ENCODE results near the gene ETV6. TPM values are rescaled to one million over a fixed set of nuclear protein-coding genes. Genes with fewer than 3 reads are reported as not detected.

The ETV6 gene
- total RNA-seq, 1 donor from 2014 or later, result 16.9 TPM

DNA sequence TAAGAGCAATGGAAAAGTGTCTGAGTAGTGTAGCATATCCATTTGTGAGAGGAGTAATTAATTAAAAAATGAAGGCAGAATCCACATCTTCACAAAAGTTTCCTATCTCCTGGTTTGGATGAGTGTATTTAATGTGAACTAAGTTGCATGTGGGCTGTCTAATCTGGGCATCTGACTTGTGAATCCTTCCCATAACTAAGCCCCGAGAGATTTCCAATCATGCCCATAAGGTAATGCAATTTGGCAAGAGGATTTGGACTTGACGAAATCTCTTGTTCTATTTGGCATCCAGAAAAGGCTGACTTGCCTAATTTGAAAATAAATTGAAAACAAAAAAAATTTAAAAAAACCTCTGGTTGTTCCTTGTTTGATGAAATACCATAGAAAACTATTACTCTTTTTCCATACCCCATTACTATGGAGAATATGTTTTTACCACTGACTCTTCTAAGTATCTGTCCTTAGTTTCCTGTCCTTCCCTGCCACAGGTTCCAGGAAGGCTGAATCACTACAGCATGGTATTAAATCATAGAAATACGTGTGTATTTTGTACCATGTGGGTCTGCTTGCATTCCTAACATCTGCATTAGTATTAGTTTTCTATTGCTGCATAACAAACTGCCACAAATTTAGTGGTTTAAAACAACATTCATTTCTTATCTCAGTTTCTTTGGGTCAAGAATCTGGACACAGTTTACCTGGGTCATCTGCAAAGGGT, 48.4 kb downstream of the ETV6 start:
- DNase-seq, result no peak
- no peaks in the 10 kb centered on the region for H3K36me3 ChIP-seq
- TF ChIP-seq, protein P1, sequence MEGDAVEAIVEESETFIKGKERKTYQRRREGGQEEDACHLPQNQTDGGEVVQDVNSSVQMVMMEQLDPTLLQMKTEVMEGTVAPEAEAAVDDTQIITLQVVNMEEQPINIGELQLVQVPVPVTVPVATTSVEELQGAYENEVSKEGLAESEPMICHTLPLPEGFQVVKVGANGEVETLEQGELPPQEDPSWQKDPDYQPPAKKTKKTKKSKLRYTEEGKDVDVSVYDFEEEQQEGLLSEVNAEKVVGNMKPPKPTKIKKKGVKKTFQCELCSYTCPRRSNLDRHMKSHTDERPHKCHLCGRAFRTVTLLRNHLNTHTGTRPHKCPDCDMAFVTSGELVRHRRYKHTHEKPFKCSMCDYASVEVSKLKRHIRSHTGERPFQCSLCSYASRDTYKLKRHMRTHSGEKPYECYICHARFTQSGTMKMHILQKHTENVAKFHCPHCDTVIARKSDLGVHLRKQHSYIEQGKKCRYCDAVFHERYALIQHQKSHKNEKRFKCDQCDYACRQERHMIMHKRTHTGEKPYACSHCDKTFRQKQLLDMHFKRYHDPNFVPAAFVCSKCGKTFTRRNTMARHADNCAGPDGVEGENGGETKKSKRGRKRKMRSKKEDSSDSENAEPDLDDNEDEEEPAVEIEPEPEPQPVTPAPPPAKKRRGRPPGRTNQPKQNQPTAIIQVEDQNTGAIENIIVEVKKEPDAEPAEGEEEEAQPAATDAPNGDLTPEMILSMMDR (IDR thresholded peaks at IDR 0.05; ENCODE audit: borderline replicate concordance), result no peak
- no peaks in the 10 kb centered on the region for H3K27me3 ChIP-seq (ENCODE audit: low read depth)
- no peak overlapping the region for H3K4me3 ChIP-seq
- intact Hi-C loops (cut with micrococcal nuclease), result no loop called here
- H3K4me1 ChIP-seq, result peaks cover 51% of the 10 kb centered on the region
- H3K27ac ChIP-seq (replicated peaks), result no peak overlapping the region
- no peaks in the 10 kb centered on the region for H3K9me3 ChIP-seq (replicated peaks)

DNA sequence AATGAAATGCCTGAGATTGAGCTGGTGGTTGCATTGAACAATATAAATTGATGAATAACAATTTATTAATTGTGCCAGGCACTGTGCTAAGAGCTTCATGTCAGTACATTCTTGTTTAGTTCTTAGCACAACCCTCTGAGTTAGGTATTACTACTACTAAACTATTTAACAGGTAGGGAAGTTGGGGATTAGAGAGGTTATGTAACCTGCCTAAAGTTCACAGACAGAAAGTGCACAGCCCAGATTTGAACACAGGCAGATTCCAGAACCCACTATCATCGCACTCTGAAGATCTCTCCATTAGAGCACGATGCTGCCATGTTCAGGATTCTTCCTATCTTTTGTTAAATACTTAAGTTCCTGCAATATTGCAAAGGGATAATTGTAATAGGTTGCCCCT, 49.3 kb downstream of the ETV6 start:
- no peak overlapping the region for H3K4me3 ChIP-seq
- H3K4me1 ChIP-seq, result peaks cover 43% of the 10 kb centered on the region
- no peak for DNase-seq
- H3K27ac ChIP-seq (replicated peaks), result no peak overlapping the region
- no peaks in the 10 kb centered on the region for H3K27me3 ChIP-seq (ENCODE audit: low read depth)
- no peaks in the 10 kb centered on the region for H3K36me3 ChIP-seq
- TF ChIP-seq, protein P1 (IDR thresholded peaks at IDR 0.05; ENCODE audit: borderline replicate concordance), result no peak
- intact Hi-C loops (cut with micrococcal nuclease), result no loop called here
- no peaks in the 10 kb centered on the region for H3K9me3 ChIP-seq (replicated peaks)

DNA sequence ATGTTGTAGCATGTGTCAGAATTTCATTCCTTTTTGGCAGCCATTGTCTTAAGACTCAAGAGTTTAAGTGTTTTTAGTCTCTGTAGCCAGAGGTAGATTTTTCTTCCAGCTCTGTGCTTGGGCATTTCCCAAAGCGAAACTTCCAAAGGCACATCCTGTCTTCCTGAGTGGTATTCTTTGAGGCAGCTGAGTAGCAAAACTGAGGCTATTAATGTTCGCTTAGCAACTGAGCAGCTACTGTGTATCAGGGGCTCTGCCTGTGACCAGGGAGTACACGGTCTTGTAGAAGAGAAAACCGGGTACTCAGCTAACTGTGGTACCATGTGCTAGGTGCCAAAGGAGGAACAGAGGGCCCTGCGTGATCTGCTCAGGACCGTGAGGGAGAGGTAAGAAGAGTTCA, 52.0 kb downstream of the ETV6 start:
- Histone ChIP-seq H3K27me3 (ENCODE audit: low read depth) (no peaks in the 10 kb centered on the region), H3K36me3 (no peaks in the 10 kb centered on the region), H3K9me3 (replicated peaks) (no peaks in the 10 kb centered on the region), H3K4me1 (peaks cover 62% of the 10 kb centered on the region), H3K4me3 (no peak overlapping the region), H3K27ac (replicated peaks) (no peak overlapping the region)
- TF ChIP-seq, protein P1 (IDR thresholded peaks at IDR 0.05; ENCODE audit: borderline replicate concordance), result no peak
- intact Hi-C loops (cut with micrococcal nuclease), result no loop called here
- no peak for DNase-seq

DNA sequence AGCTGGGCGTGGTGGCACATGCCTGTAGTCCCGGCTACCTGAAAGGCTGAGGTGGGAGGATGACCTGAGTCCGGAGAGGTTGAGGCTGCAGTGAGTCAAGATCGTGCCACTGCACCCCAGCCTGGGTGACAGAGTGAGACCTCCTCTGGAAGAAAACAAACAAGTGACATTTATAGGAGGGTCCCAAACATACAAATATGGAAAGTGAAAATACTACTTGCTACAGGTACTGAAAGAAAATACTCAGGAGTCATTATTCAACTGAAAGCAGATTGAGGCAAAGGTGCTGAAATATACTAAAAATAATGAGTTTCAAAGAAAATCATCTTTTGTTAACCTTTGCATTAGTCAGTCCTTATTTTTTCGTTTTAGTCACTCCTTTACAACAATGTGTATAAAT, 53.5 kb downstream of the ETV6 start:
- H3K27me3 ChIP-seq (ENCODE audit: low read depth), result no peaks in the 10 kb centered on the region
- no peaks in the 10 kb centered on the region for H3K36me3 ChIP-seq
- H3K27ac ChIP-seq (replicated peaks), result no peak overlapping the region
- H3K4me1 ChIP-seq, result peaks cover 66% of the 10 kb centered on the region
- TF ChIP-seq, protein P1 (IDR thresholded peaks at IDR 0.05; ENCODE audit: borderline replicate concordance), result no peak
- DNase-seq, result no peak
- H3K9me3 ChIP-seq (replicated peaks), result no peaks in the 10 kb centered on the region
- H3K4me3 ChIP-seq, result no peak overlapping the region
- intact Hi-C loops (cut with micrococcal nuclease), result no loop called here

DNA sequence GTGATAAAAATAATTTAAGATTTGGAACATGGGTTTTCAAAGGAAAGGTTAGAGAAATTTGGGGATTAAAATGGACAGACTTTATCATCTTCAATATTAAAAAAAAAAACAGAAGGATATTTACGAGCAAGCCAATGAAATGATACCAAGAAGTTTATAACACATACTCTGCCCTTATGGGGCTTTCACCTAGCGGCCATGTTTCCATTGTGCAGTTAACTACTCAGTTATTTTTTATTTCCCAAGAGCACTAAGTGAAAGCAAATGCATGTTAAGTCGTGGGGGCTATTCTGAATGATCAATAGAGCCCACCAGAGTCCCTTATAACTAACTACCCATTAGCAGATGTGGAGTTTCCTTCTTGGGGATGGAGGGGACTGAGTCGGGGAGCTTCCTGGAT, 53.9 kb downstream of the ETV6 start:
- TF ChIP-seq, protein P1 (IDR thresholded peaks at IDR 0.05; ENCODE audit: borderline replicate concordance), result no peak
- no peak for DNase-seq
- Histone ChIP-seq H3K36me3 (no peaks in the 10 kb centered on the region), H3K27me3 (ENCODE audit: low read depth) (no peaks in the 10 kb centered on the region), H3K9me3 (replicated peaks) (no peaks in the 10 kb centered on the region), H3K4me3 (no peak overlapping the region), H3K4me1 (peaks cover 66% of the 10 kb centered on the region), H3K27ac (replicated peaks) (no peak overlapping the region)
- intact Hi-C loops (cut with micrococcal nuclease), result no loop called here

All from left ventricle myocardium inferior (tissue), 1 donor.